HG02759 (cell line): ENCODE measurements around the gene CD1B.
"Not testable (repeated sequence)": the region's sequence is repeated elsewhere in the genome, so short reads cannot be mapped to it uniquely, and the experiment has no call there.

Experiments used
- ATAC-seq: cut with Tn5 transposase; IDR thresholded peaks from one replicate; pipeline ENCODE4 v1.9.1; 2021; ENCODE audit warnings: mild to moderate bottlenecking, moderate library complexity; ENCODE audit not compliant: unreplicated experiment

CD1B gene

GRCh38 chr1:158329300-158329699 is 2.0 kb downstream of the CD1B start:
- ATAC-seq: no peak

DNA sequence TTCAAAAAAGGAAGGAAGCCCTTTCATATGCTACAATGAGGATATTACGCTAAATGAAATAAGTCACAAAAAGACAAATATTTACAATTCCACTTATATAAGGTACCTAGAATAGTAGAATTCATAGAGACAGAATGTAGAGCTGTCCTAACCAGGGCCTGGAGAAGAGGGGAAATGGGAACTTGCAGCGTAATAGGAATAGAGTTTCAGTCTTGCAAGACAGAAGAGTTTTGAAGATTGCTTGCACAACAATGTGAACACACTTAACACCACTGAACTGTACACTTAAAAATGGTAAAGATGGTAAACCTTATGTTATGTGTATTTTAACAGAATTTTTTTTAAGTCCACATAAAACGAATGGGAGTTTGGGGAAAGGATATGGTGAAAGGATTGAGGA is 2.9 kb downstream of the CD1B start:
- no peak for ATAC-seq

- no peak for ATAC-seq
Observed at GRCh38 chr1:158327481-158327880, 3.9 kb downstream of the CD1B start.

DNA sequence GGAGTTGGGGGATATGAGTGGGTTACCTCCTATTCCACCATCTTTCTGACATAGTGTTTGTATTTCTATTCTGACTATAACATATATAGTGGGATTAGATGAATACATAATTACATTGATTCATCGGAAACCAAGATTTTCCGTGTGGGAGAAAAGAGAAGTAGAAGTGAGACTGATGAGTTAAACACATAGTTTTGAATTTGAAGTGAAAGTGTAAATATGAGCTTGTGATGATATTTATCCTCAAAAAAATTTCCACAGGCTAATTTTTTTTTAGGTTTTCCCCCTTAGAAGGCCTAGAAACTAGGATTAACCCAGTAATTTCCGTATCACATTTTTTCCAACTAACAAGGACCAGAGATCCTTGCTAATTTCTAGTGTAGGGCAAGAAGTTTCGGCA is 6.9 kb downstream of the CD1B start:
- ATAC-seq: no peak

DNA sequence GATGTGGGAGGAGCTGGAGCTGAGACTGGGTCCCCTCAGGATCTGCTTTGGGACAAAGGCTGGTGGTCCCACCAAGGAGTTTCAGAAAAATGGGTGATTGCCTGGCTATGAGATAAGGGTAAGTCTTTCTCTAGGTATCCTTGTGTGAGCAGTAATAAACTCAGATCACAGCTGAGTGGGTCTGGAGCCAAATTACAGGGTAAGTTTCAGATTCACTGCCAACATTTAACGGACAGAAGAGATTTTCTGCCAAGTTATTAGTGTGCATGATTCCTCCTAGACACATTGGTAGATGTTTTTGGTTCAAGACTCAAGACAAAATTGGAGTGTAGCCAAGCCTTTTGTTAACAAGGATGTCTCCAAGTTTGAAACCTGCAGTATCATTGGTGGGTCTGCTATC is 7.5 kb downstream of the CD1B start:
- ATAC-seq: no peak

DNA sequence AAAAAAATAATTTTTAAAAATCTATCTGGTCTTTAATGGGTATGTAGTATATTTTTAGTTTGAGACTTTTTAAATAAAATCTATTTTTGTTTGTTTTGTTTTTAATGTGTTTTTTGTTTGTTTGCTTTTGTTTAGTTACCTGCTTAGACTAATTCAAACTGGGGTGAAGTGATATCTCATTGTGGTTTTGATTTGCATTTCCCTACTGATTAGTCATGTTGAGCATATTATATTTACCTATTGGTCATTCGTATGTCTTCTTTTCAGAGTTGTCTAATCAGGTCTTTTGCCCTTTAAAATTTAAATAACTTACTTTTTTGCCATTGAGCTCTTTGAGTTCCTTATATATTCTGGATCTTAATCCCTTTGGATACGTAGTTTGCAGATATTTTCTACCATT is 20.3 kb downstream of the CD1B start:
- no peak for ATAC-seq

GRCh38 chr1:158310623-158311022 is 20.7 kb downstream of the CD1B start:
- ATAC-seq: peak; percentile 71

DNA sequence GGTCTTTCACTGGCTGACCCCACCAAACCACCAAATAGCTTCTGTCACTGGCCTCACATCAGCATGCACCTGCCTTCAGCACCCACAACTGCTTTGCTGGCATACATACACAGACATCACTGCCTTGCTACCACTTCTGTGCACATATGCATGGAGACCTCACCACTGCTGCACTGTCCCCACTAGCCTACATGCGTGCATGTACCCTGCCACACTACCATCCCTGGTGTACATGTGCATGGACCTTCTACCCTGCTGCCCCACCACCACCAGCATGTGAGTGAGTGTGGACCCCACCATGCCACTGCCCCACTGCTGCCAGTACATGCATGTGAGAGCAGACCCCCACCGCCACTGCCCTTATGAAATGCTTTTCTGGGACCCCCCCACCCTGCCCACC is 35.5 kb downstream of the CD1B start:
- ATAC-seq: no peak

DNA sequence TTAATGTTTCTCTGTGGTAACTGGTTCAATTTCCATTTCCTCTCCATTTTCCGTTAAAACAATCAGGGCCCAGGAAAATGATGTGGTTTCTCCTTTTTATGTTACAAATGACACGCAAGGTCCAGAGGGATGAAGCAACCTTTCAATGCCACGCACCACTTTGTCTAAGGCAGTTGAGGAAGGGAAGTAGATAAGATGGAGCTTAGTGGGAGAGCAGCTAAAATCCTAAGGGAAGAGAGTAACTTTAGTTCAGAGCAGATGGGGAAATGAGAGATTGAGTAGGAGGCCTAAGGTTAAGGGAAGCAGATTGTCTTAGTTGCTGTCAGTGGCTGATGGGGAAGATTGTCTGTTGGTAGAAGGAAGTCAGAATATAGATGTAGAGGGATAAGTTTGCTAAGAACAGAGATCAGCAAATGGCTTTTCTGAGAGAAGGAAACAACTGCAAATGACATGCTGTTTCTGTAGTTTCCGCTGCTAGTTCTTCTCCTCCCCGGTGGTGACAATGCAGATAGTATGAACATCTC is 40.9 kb downstream of the CD1B start:
- no peak for ATAC-seq

- no peak for ATAC-seq
Observed at GRCh38 chr1:158289811-158290210, 41.5 kb downstream of the CD1B start, which contains the start of gene CD1C. Gene CD1C, plus strand, starts transcription at chr1:158289923. Its CDS starts 142 bp downstream, at chr1:158290065.

DNA sequence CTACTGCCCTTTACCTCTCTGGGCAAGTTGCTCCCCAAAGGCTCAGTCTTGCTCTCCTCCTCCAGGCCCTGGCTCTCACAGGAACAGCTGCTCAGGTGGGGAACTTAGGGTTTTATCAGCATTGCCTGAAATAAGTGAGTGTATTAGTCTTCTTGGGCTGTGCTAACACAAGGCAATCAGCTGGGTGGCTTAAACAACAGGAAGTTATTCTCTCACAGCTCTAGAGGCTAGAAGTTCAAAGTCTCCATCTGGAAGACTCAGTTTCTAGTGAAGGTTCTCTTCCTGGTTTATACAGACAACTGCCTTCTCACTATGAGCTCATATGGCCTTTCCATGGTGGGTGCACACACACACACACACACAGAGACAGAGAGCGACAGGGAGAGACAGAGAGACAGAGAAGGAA is 44.4 kb downstream of the CD1B start:
- ATAC-seq: peak; percentile 24

DNA sequence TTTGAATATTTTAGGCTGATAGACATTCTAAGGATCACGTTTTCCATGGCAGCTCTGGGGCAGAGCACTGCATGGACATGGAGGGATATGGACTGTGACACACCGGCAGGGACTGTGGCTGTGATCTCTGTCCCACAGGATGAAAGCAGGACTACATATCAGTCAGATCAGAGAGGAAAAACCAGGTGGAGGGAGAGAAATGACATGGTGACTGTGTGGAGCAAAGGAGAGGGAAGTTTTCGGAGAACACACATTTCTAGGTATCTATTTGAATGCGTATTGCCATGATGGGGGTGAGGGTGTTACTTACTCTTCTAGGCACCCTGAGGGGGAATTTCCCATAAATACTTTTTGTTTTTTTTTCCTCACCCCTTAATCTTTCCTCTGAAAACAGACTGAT is 44.8 kb downstream of the CD1B start:
- ATAC-seq: peak; percentile 21

GRCh38 chr1:158285756-158286241 is 45.5 kb downstream of the CD1B start:
- ATAC-seq: peak; percentile 71

DNA sequence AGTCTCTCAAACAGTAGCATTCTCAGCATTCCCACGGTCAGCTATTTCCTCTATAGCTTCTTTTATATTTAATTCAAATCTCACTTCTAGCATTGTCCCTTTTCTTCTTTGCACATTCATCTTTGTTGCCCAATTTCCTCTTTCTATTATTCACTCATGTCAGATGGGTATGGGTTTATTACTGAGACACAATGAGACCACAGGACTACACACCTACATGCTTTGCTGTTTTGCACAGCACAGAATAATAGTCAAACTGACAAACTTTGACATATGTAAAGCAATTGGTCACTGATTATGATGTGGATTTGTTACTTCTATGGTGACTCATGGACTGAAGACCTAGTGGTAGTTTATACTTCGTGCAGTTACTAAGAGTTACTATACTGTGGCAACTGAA is 47.4 kb downstream of the CD1B start:
- peak; percentile 49 for ATAC-seq

- ATAC-seq: not testable (repeated sequence)
Observed at GRCh38 chr1:158282421-158282820, 48.9 kb downstream of the CD1B start.
